Fibroblast of lung (primary cell): ENCODE results near the gene ZDHHC3.

Experiments used
- EZH2 ChIP-seq: IDR thresholded peaks from 2 replicates; pipeline ENCODE4 v1.5.1; 2012; ENCODE audit warnings: low read length, control low read depth, mild to moderate bottlenecking; ENCODE audit errors: missing control alignments
- TF ChIP-seq, protein P1 (sequence below), 2 donors: IDR thresholded peaks in 1 of 2; conservative IDR thresholded peaks in 1 of 2; 1 replicate in 1 of 2; 2 replicates in 1 of 2; pipeline ENCODE4 v1.5.1; 2011 to 2012; ENCODE audit warnings: low read length in 2 of 2, control low read depth in 1 of 2, inconsistent platforms in 1 of 2, low read depth in 1 of 2, mild to moderate bottlenecking in 1 of 2

DNA sequence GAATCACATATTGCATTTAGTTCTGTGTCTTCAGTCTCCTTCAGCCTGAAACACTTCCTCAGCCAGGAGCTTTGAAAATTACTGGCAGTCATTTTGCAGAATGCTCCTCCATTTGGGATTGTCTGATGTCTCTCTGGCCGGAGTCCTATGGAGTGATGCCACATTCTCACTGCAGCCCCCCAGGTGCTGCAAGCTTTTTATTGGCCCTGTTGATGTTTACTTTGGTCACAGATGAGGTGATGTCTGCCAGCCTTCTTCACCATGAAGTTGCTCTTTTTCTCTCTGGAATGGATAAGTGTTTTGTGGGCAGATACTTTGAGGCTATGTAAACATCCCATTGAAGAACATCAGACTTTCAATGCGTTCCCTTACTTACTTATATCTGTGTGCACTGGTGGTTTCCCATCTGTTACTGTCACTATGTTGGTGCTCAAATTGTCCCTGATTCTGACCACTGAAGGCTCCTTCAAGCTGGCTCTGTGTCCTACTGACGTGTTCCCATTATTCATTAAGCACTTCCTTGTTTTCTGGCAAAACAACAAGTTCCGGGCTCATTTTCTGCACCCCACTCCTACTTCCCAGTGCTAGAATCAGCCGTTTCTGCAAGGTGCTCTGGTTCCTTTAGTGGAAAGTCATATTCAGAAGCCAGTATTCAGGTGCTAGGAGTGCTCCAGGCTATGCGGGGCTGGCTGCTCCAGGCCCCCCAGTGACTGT, 48.7 kb upstream of the ZDHHC3 start:
- TF ChIP-seq, protein P1, sequence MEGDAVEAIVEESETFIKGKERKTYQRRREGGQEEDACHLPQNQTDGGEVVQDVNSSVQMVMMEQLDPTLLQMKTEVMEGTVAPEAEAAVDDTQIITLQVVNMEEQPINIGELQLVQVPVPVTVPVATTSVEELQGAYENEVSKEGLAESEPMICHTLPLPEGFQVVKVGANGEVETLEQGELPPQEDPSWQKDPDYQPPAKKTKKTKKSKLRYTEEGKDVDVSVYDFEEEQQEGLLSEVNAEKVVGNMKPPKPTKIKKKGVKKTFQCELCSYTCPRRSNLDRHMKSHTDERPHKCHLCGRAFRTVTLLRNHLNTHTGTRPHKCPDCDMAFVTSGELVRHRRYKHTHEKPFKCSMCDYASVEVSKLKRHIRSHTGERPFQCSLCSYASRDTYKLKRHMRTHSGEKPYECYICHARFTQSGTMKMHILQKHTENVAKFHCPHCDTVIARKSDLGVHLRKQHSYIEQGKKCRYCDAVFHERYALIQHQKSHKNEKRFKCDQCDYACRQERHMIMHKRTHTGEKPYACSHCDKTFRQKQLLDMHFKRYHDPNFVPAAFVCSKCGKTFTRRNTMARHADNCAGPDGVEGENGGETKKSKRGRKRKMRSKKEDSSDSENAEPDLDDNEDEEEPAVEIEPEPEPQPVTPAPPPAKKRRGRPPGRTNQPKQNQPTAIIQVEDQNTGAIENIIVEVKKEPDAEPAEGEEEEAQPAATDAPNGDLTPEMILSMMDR (conservative IDR thresholded peaks at IDR 0.05 in 1 of 2, IDR thresholded peaks at IDR 0.05 in 1 of 2; ENCODE audit: low read depth in 1 of 2, low read length in 2 of 2): no peak
- TF ChIP-seq EZH2: no peak
